IMR-90 (cell line): Measurements from ENCODE around the gene RCAN2. TPM values are rescaled to one million over a fixed set of nuclear protein-coding genes. Genes with fewer than 3 reads are reported as not detected.

Experiments
- ATAC-seq: fragments of 200-7000 bp; cut with Tn5 transposase; 2 replicates; pipeline ENCODE4 v1.9.1; 2020; ENCODE audit warnings: low read depth, mild to moderate bottlenecking, moderate library complexity
- BruUV-seq: library from RNA; stranded (reverse); fragments of 400-500 nt; replicated peaks from 2 replicates; lab custom pipeline; 2021; lab: Mats Ljungman, UMichigan
- CTCF ChIA-PET: fragments of 300-600 bp; formaldehyde crosslinking; extraction: SDS; loops from one replicate; lab custom pipeline; 2021; ENCODE audit warnings: antibody characterized with exemption; lab: Yijun Ruan, JAX
- POLR2A ChIA-PET: fragments of 300-600 bp; sonication (Branson Sonifier 250); formaldehyde crosslinking; loops from one replicate; lab custom pipeline; 2022; ENCODE audit warnings: antibody characterized with exemption; ENCODE audit not compliant: unreplicated experiment; lab: Charles Lee
- DNase-seq: peaks from one replicate; pipeline ENCODE4 v3.0.0; 2013
- H2AFZ ChIP-seq: replicated peaks from 2 replicates; pipeline ENCODE3; 2013; ENCODE audit warnings: low read length, mild to moderate bottlenecking; ENCODE audit not compliant: poor library complexity
- H2AK5ac ChIP-seq: 2 replicates; pipeline ENCODE4 v1.6.1; 2013; ENCODE audit warnings: low read depth, low read length, inconsistent platforms
- H2AK9ac ChIP-seq: replicated peaks from 2 replicates; pipeline ENCODE3; 2013; ENCODE audit warnings: mild to moderate bottlenecking, low read depth, low read length, moderate library complexity; ENCODE audit not compliant: poor library complexity
- H2BK120ac ChIP-seq: 2 replicates; pipeline ENCODE4 v1.6.1; 2013; ENCODE audit warnings: low read depth, low read length, inconsistent platforms
- H2BK15ac ChIP-seq: 3 replicates; pipeline ENCODE4 v1.6.1; 2013; ENCODE audit warnings: low read depth, low read length, inconsistent platforms
- H2BK20ac ChIP-seq: 2 replicates; pipeline ENCODE4 v1.6.1; 2013; ENCODE audit warnings: low read depth, mild to moderate bottlenecking, inconsistent platforms, low read length, moderate library complexity
- H2BK5ac ChIP-seq: 2 replicates; pipeline ENCODE4 v1.6.1; 2013; ENCODE audit warnings: mild to moderate bottlenecking, low read depth, low read length, inconsistent platforms; ENCODE audit not compliant: poor library complexity, severe bottlenecking
- H3K14ac ChIP-seq: replicated peaks from 2 replicates; pipeline ENCODE4 v1.6.1; 2013; ENCODE audit warnings: low read depth, low read length, inconsistent platforms
- H3K18ac ChIP-seq: 2 replicates; pipeline ENCODE4 v1.6.1; 2013; ENCODE audit warnings: low read depth, low read length, control low read depth
- H3K23ac ChIP-seq: 2 replicates; pipeline ENCODE4 v1.6.1; 2013; ENCODE audit warnings: low read depth, low read length, inconsistent platforms
- H3K27ac ChIP-seq: 2 replicates; pipeline ENCODE4 v1.5.1; 2013; ENCODE audit warnings: mild to moderate bottlenecking, control low read depth, low read length; ENCODE audit not compliant: insufficient read depth
- H3K27me3 ChIP-seq: 2 replicates; pipeline ENCODE4 v1.6.1; 2013; ENCODE audit warnings: low read length; ENCODE audit not compliant: control insufficient read depth, insufficient read depth
- H3K36me3 ChIP-seq: 2 replicates; pipeline ENCODE4 v1.6.1; 2013; ENCODE audit warnings: low read length, mixed read lengths; ENCODE audit not compliant: control insufficient read depth, insufficient read depth
- H3K4ac ChIP-seq: 2 replicates; pipeline ENCODE4 v1.6.1; 2013; ENCODE audit warnings: low read depth, low read length, inconsistent platforms
- H3K4me1 ChIP-seq: 2 replicates; pipeline ENCODE4 v1.6.1; 2013; ENCODE audit warnings: low read length, mixed read lengths; ENCODE audit not compliant: control insufficient read depth, insufficient read depth
- H3K4me2 ChIP-seq: 2 replicates; pipeline ENCODE4 v1.6.1; 2013; ENCODE audit warnings: low read depth, mild to moderate bottlenecking, control low read depth, low read length, moderate library complexity
- H3K4me3 ChIP-seq: 2 replicates; pipeline ENCODE4 v1.5.1; 2013; ENCODE audit warnings: low read depth, mild to moderate bottlenecking, control low read depth, low read length, moderate library complexity; ENCODE audit not compliant: insufficient read depth
- H3K56ac ChIP-seq: 2 replicates; pipeline ENCODE4 v1.6.1; 2013; ENCODE audit warnings: low read length, inconsistent platforms; ENCODE audit not compliant: insufficient read depth; ENCODE audit errors: extremely low read depth
- H3K79me1 ChIP-seq, 2 experiments: 2 replicates each; pipeline ENCODE4 v1.6.1; 2013; ENCODE audit warnings: low read length in 2 of 2, inconsistent platforms in 1 of 2, low read depth in 1 of 2
- H3K9ac ChIP-seq: 2 replicates; pipeline ENCODE4 v1.6.1; 2013; ENCODE audit warnings: low read depth, low read length, control low read depth
- H3K9me1 ChIP-seq: 2 replicates; pipeline ENCODE4 v1.6.1; 2013; ENCODE audit warnings: low read length, inconsistent platforms; ENCODE audit not compliant: insufficient read depth
- H3K9me3 ChIP-seq: 2 replicates; pipeline ENCODE4 v1.6.1; 2013; ENCODE audit warnings: low read length; ENCODE audit not compliant: control insufficient read depth, insufficient read depth
- H4K20me1 ChIP-seq: 2 replicates; pipeline ENCODE4 v1.6.1; 2013; ENCODE audit warnings: low read length, inconsistent platforms; ENCODE audit not compliant: insufficient read depth
- H4K5ac ChIP-seq: 2 replicates; pipeline ENCODE4 v1.6.1; 2013; ENCODE audit warnings: mild to moderate bottlenecking, low read depth, low read length, control low read depth
- H4K8ac ChIP-seq, 2 experiments: 2 replicates each; pipeline ENCODE4 v1.6.1; 2013; ENCODE audit warnings: low read depth in 2 of 2, low read length in 2 of 2, control low read depth in 1 of 2, inconsistent platforms in 1 of 2
- H4K91ac ChIP-seq: 2 replicates; pipeline ENCODE4 v1.6.1; 2013; ENCODE audit warnings: low read depth, low read length, inconsistent platforms; ENCODE audit not compliant: insufficient read depth
- BHLHE40 ChIP-seq: fragments of 150-350 bp; IDR thresholded peaks from 2 replicates; pipeline ENCODE4 v1.6.1; 2016; ENCODE audit warnings: mild to moderate bottlenecking, low read depth, low read length
- CHD1 ChIP-seq: IDR thresholded peaks from 2 replicates; pipeline ENCODE4 v1.6.1; 2012; ENCODE audit warnings: low read depth, low read length, improper control_type of control experiment
- CTCF ChIP-seq: conservative IDR thresholded peaks from 2 replicates; pipeline ENCODE4 v1.5.1; 2012; ENCODE audit warnings: mild to moderate bottlenecking, low read depth, low read length, improper control_type of control experiment
- ELK1 ChIP-seq: fragments of 150-350 bp; IDR thresholded peaks from 2 replicates; pipeline ENCODE4 v1.6.1; 2016; ENCODE audit warnings: low read depth, mild to moderate bottlenecking, low read length, moderate library complexity, borderline replicate concordance
- FOS ChIP-seq: fragments of 150-350 bp; IDR thresholded peaks from 2 replicates; pipeline ENCODE4 v1.6.1; 2016; ENCODE audit warnings: low read depth, low read length
- MAFK ChIP-seq: IDR thresholded peaks from 2 replicates; pipeline ENCODE4 v1.6.1; 2012; ENCODE audit warnings: low read depth, low read length, improper control_type of control experiment
- MAZ ChIP-seq: IDR thresholded peaks from 2 replicates; pipeline ENCODE4 v1.6.1; 2012; ENCODE audit warnings: low read depth, mild to moderate bottlenecking, low read length, improper control_type of control experiment, moderate library complexity, borderline replicate concordance
- MXI1 ChIP-seq: IDR thresholded peaks from 2 replicates; pipeline ENCODE4 v1.6.1; 2012; ENCODE audit warnings: low read depth, mild to moderate bottlenecking, low read length, moderate library complexity, borderline replicate concordance
- NFE2L2 ChIP-seq: fragments of 150-350 bp; IDR thresholded peaks from 2 replicates; pipeline ENCODE4 v1.6.1; 2016; ENCODE audit warnings: low read depth, mild to moderate bottlenecking, low read length
- POLR2A ChIP-seq: IDR thresholded peaks from 2 replicates; pipeline ENCODE4 v1.6.1; 2012; ENCODE audit warnings: mild to moderate bottlenecking, low read depth, low read length
- RAD21 ChIP-seq: IDR thresholded peaks from 2 replicates; pipeline ENCODE4 v1.6.1; 2012; ENCODE audit warnings: low read length, improper control_type of control experiment
- RCOR1 ChIP-seq: IDR thresholded peaks from 2 replicates; pipeline ENCODE4 v1.6.1; 2012; ENCODE audit warnings: mild to moderate bottlenecking, low read length, improper control_type of control experiment; ENCODE audit not compliant: insufficient replicate concordance
- RFX5 ChIP-seq: IDR thresholded peaks from 2 replicates; pipeline ENCODE4 v1.8.0; 2012; ENCODE audit warnings: low read depth, mild to moderate bottlenecking, low read length, moderate library complexity
- USF2 ChIP-seq: fragments of 150-350 bp; IDR thresholded peaks from 2 replicates; pipeline ENCODE4 v1.6.1; 2017; ENCODE audit warnings: mild to moderate bottlenecking, antibody characterized with exemption, low read length, low read depth
- WGBS, 2 experiments: methylation state at CpG; one replicate each; pipeline versions ENCODE4 v1.1.5 to v1.1.7; 2013; ENCODE audit warnings: missing lambda C conversion rate in 2 of 2; ENCODE audit not compliant: insufficient read length in 1 of 2; ENCODE audit errors: extremely low coverage in 2 of 2; 5-methylcytosine and 5-hydroxymethylcytosine counted together
- dilution Hi-C: fragments of 300-500 bp; cut with HindIII; formaldehyde crosslinking; loops from one replicate; pipeline ENCODE4 v1.14.3; 2018; ENCODE audit warnings: low sequenced_read_pairs; ENCODE audit not compliant: unreplicated experiment
- in situ Hi-C: fragments of 300-500 bp; cut with MboI; formaldehyde crosslinking; loops from 3 replicates; pipeline ENCODE4 v1.14.3; 2019; ENCODE audit warnings: low sequenced_read_pairs, inconsistent platforms, mixed read lengths
- intact Hi-C: fragments of 100-400 bp; cut with micrococcal nuclease; formaldehyde crosslinking; loops from 2 replicates; pipeline ENCODE4 v1.10.0; 2022
- polyA plus RNA-seq, 3 experiments: library from polyadenylated mRNA; depleted of rRNA; stranded (reverse); fragments of >200 nt; gene quantifications; 2 replicates each; pipeline ENCODE4 v1.2.3, GENCODE V29; 2012; ENCODE audit warnings: low replicate concordance in 1 of 3
- total RNA-seq: library from RNA; depleted of rRNA; stranded (reverse); fragments of >200 nt; gene quantifications from 2 replicates; pipeline ENCODE4 v1.2.3, GENCODE V29; 2012

The RCAN2 gene
- total and polyA plus RNA-seq, 2 of the 4 experiments (the other 2 are of a cell fraction): 1.3 to 1.8 TPM

DNA sequence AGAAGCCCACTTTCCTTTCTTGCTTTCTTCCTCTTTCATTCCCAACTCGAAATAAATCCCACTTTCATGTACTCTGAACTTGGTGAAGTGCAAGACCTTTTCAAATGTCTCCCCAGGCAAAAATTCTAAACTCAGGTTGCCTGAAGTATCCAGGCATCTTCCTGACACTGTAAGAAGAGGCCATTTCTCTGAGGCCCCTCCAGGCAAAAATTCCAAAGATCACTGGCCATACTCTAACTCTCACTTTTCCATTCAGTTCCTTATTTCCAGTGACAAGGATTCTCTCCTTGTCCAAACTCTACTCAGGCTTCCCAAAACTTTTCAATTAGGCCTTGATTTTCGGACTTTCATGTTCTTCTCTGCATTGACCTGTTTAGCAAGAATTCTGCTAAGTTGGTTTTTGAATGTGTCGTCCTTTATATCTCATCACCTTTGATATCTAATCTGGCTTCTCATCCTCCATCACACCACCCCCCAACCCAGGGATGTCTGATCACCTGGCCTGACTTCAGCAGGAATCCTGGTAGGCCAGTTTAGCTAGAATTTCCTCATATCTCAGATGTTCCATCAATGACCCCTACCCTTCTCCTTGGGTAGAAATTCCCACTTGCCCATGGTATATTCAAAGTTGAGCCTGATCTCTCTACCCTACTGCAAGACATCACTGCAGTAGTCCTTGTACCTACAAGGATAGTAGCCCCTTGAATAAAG, 124.9 kb downstream of the RCAN2 start (continued):
- TF ChIP-seq USF2: no peak
- no peak for TF ChIP-seq BHLHE40

DNA sequence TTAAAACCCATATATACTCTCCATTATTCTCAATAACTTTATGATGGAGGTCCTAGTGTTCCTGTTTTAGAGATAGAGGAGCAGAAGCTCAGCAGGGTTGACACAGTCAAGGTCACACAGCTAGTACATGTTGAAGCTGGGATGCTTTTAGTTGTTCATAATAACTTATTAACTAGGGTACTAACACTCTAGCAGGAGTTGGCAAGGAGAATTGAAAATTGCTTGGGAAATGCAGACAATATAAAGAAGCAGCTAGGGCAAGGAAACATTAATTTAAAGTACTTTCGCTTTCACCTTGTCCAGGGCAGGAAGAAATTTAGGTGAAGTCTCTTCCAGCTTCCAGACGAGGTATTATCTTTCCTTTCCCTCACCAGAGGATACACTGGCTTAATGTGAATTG, 133.7 kb downstream of the RCAN2 start:
- Histone ChIP-seq H3K56ac (no peak overlapping the region), H4K5ac (no peak overlapping the region), H3K79me1 (no peaks in the 10 kb centered on the region), H3K27me3 (no peaks in the 10 kb centered on the region), H3K4me2 (no peak overlapping the region), H3K4me1 (no peaks in the 10 kb centered on the region), H3K9ac (no peak overlapping the region), H2BK15ac (no peak overlapping the region), H2AK5ac (no peak overlapping the region), H2AFZ (no peak overlapping the region), H3K14ac (no peak overlapping the region), H2BK120ac (no peak overlapping the region), H3K9me3 (no peaks in the 10 kb centered on the region), H3K4me3 (no peak overlapping the region), H2AK9ac (no peak overlapping the region), H3K36me3 (no peaks in the 10 kb centered on the region), H2BK20ac (no peak overlapping the region), H3K4ac (no peak overlapping the region), H4K20me1 (no peaks in the 10 kb centered on the region), H4K8ac (no peak overlapping the region), H4K91ac (no peak overlapping the region), H2BK5ac (no peak overlapping the region), H3K9me1 (no peaks in the 10 kb centered on the region), H3K18ac (no peak overlapping the region), H3K27ac (no peak overlapping the region), H3K23ac (no peak overlapping the region)
- in situ Hi-C loops: no loop called here
- BruUV-seq: no TSS peak
- ATAC-seq: no peak
- intact Hi-C loops: no loop called here
- dilution Hi-C loops: no loop called here
- CTCF ChIA-PET: no interaction called here
- POLR2A ChIA-PET: no interaction called here
- no peak for DNase-seq
- WGBS, 2 experiments: no CpG with 5 or more reads among the region's 2 CpGs
- TF ChIP-seq FOS (no peak), MAZ (no peak), RAD21 (no peak), MAFK (no peak), CHD1 (no peak), RFX5 (no peak), ELK1 (no peak), POLR2A (no peak), NFE2L2 (no peak), BHLHE40 (no peak), MXI1 (no peak), RCOR1 (no peak), CTCF (no peak)
